ENCODE data around the gene RARB. TPM values are rescaled to one million over a fixed set of nuclear protein-coding genes. Genes with fewer than 3 reads are reported as not detected.

Gene RARB
- total RNA-seq, 1 experiment from 2014 or later = not detected

- Histone ChIP-seq H3K27ac (ENCODE audit: low read length) (no peak overlapping the region), H3K9me3 (ENCODE audit: low read length) (peaks cover 36% of the 10 kb centered on the region), H3K27me3 (ENCODE audit: low read length) (0 out of 2 replicates have a peak, but pooled peaks cover 5% of the 10 kb centered on the region), H3K9ac (ENCODE audit: low read length) (no peak overlapping the region), H3F3A (ENCODE audit: low read length, unreplicated experiment) (no peaks in the 10 kb centered on the region), H4K20me1 (ENCODE audit: low read length) (no peaks in the 10 kb centered on the region), H3K79me2 (ENCODE audit: low read length) (no peaks in the 10 kb centered on the region), H3K9me2 (replicated peaks; ENCODE audit: low read length) (no peaks in the 10 kb centered on the region), H3K4me3 (ENCODE audit: low read length) (no peak overlapping the region), H3K36me3 (ENCODE audit: low read depth, low read length) (no peaks in the 10 kb centered on the region), H3K4me2 (ENCODE audit: low read length) (no peak overlapping the region), H3K4me1 (ENCODE audit: insufficient read depth, low read length) (no peaks in the 10 kb centered on the region), H2AFZ (ENCODE audit: low read length) (no peak overlapping the region)
- TF ChIP-seq EZH2 (IDR thresholded peaks at IDR 0.05; ENCODE audit: low read length, unreplicated experiment) (no peak), CTCF (conservative IDR thresholded peaks at IDR 0.05; ENCODE audit: low read depth, low read length) (no peak)
- BruUV-seq (replicated peaks) = no TSS peak
- ChIA-PET CTCF (no interaction called here), POLR2A (ENCODE audit: unreplicated experiment) (no interaction called here)
- no peak for ATAC-seq
- intact Hi-C loops (cut with micrococcal nuclease) = no loop called here
- no peak for DNase-seq
Measured at GRCh38 chr3:25497096-25497495, 69.0 kb downstream of the RARB start.

- Histone ChIP-seq H3F3A (ENCODE audit: low read length, unreplicated experiment) (no peaks in the 10 kb centered on the region), H3K4me3 (ENCODE audit: low read length) (no peak overlapping the region), H4K20me1 (ENCODE audit: low read length) (no peaks in the 10 kb centered on the region), H3K27me3 (ENCODE audit: low read length) (peaks cover 14% of the 10 kb centered on the region; the same call in 1 of the 2 replicates), H2AFZ (ENCODE audit: low read length) (no peak overlapping the region), H3K9ac (ENCODE audit: low read length) (no peak overlapping the region), H3K36me3 (ENCODE audit: low read depth, low read length) (no peaks in the 10 kb centered on the region), H3K9me2 (replicated peaks; ENCODE audit: low read length) (no peaks in the 10 kb centered on the region), H3K27ac (ENCODE audit: low read length) (no peak overlapping the region), H3K4me2 (ENCODE audit: low read length) (no peak overlapping the region), H3K9me3 (ENCODE audit: low read length) (peaks cover 6% of the 10 kb centered on the region; the same call in 1 of the 2 replicates), H3K79me2 (ENCODE audit: low read length) (no peaks in the 10 kb centered on the region), H3K4me1 (ENCODE audit: insufficient read depth, low read length) (no peaks in the 10 kb centered on the region)
- DNase-seq (no peak), ATAC-seq (no peak)
- CTCF ChIA-PET = no interaction called here
- POLR2A ChIA-PET (ENCODE audit: unreplicated experiment) = no interaction called here
- TF ChIP-seq EZH2phosphoT487 (IDR thresholded peaks at IDR 0.05; ENCODE audit: borderline replicate concordance, low read length) = no peak
- TF ChIP-seq CTCF (conservative IDR thresholded peaks at IDR 0.05; ENCODE audit: low read depth, low read length) = no peak
- no peak for TF ChIP-seq EZH2 (IDR thresholded peaks at IDR 0.05; ENCODE audit: low read length, unreplicated experiment)
- BruUV-seq (replicated peaks) = no TSS peak
- intact Hi-C loops (cut with micrococcal nuclease) = no loop called here
Measured at GRCh38 chr3:25500706-25501210, 72.7 kb downstream of the RARB start.

- no peaks in the 10 kb centered on the region for H3K9me3 ChIP-seq (ENCODE audit: low read length)
- no peaks in the 10 kb centered on the region for H3K79me2 ChIP-seq (ENCODE audit: low read length)
- intact Hi-C loops (cut with micrococcal nuclease) = no loop called here
- no peaks in the 10 kb centered on the region for H3K9me2 ChIP-seq (replicated peaks; ENCODE audit: low read length)
- DNase-seq = no peak
- H3K4me1 ChIP-seq (ENCODE audit: insufficient read depth, low read length) = no peaks in the 10 kb centered on the region
- no peaks in the 10 kb centered on the region for H3F3A ChIP-seq (ENCODE audit: low read length, unreplicated experiment)
- H3K27me3 ChIP-seq (ENCODE audit: low read length) = peaks cover 14% of the 10 kb centered on the region; the same call in 1 of the 2 replicates
- H3K27ac ChIP-seq (ENCODE audit: low read length) = no peak overlapping the region
- no peak overlapping the region for H3K9ac ChIP-seq (ENCODE audit: low read length)
- no peaks in the 10 kb centered on the region for H3K36me3 ChIP-seq (ENCODE audit: low read depth, low read length)
- no peak overlapping the region for H2AFZ ChIP-seq (ENCODE audit: low read length)
- ChIA-PET POLR2A (ENCODE audit: unreplicated experiment) (no interaction called here), CTCF (no interaction called here)
- TF ChIP-seq EZH2 (IDR thresholded peaks at IDR 0.05; ENCODE audit: low read length, unreplicated experiment) (no peak), CTCF (conservative IDR thresholded peaks at IDR 0.05; ENCODE audit: low read depth, low read length) (no peak), EZH2phosphoT487 (IDR thresholded peaks at IDR 0.05; ENCODE audit: borderline replicate concordance, low read length) (no peak)
- no TSS peak for BruUV-seq (replicated peaks)
- ATAC-seq = no peak
- no peak overlapping the region for H3K4me2 ChIP-seq (ENCODE audit: low read length)
- no peaks in the 10 kb centered on the region for H4K20me1 ChIP-seq (ENCODE audit: low read length)
- H3K4me3 ChIP-seq (ENCODE audit: low read length) = no peak overlapping the region
Measured at GRCh38 chr3:25502233-25502632, 74.2 kb downstream of the RARB start.

Data from PC-3 (cell line).